HL-60 (cell line): ENCODE results near the gene DNAAF3.

Source experiments
- CTCF ChIP-seq: IDR thresholded peaks from one replicate; pipeline ENCODE4 v1.5.1; 2011; ENCODE audit warnings: low read length, control low read depth, inconsistent platforms; ENCODE audit not compliant: insufficient read depth
- POLR2AphosphoS5 ChIP-seq: IDR thresholded peaks from 2 replicates; pipeline ENCODE4 v1.6.1; 2012; ENCODE audit warnings: low read depth

GRCh38 chr19:55166530-55167268 is at the start of gene DNAAF3:
- no peak for TF ChIP-seq CTCF
- no peak for TF ChIP-seq POLR2AphosphoS5
